OCI-LY3 (cell line): ENCODE data around the gene RCHY1.
A peak's percentile ranks its signal among the peaks of the same experiment; 100 is the strongest.
"Not testable (repeated sequence)": the region's sequence is repeated elsewhere in the genome, so short reads cannot be mapped to it uniquely, and the experiment has no call there.

ENCODE experiments used
- H2AFZ ChIP-seq: fragments of 200-600, 300-600 bp; shearing (Covaris generic); 2 replicates; pipeline ENCODE4 v1.6.0; 2014; ENCODE audit warnings: antibody characterized with exemption, low read depth, low read length
- H3K27ac ChIP-seq: fragments of 200-600, 300-600 bp; sonication (generic); 2 replicates; pipeline ENCODE4 v1.5.1; 2014; ENCODE audit warnings: mild to moderate bottlenecking, low read length, moderate library complexity, mixed read lengths
- H3K27me3 ChIP-seq: fragments of 200-600, 300-600 bp; sonication (generic); 2 replicates; pipeline ENCODE4 v1.6.1; 2014; ENCODE audit warnings: low read depth, low read length, mixed read lengths
- H3K36me3 ChIP-seq: fragments of 200-600, 300-600 bp; sonication (generic); replicated peaks from 2 replicates; pipeline ENCODE3; 2014; ENCODE audit warnings: low read depth, low read length, mixed read lengths
- H3K4me1 ChIP-seq: fragments of 300-600, 200-600 bp; sonication (generic); 2 replicates; pipeline ENCODE4 v1.6.1; 2014; ENCODE audit warnings: low read length, mixed read lengths
- H3K4me2 ChIP-seq: fragments of 200-600, 300-600 bp; sonication (generic); 2 replicates; pipeline ENCODE4 v1.6.1; 2014; ENCODE audit warnings: low read length, mixed read lengths
- H3K4me3 ChIP-seq: fragments of 300-600, 200-600 bp; sonication (generic); 2 replicates; pipeline ENCODE4 v1.5.1; 2014; ENCODE audit warnings: antibody characterized with exemption, mild to moderate bottlenecking, low read length, moderate library complexity
- H3K79me2 ChIP-seq: fragments of 300-600, 200-600 bp; shearing (Covaris generic); 2 replicates; pipeline ENCODE4 v1.6.1; 2014; ENCODE audit warnings: mild to moderate bottlenecking, low read length, mixed read lengths
- H3K9ac ChIP-seq: fragments of 300-600, 200-600 bp; shearing (Covaris generic); 2 replicates; pipeline ENCODE4 v1.6.0; 2014; ENCODE audit warnings: mild to moderate bottlenecking, low read length, moderate library complexity
- H3K9me3 ChIP-seq: fragments of 200-600, 300-600 bp; shearing (Covaris generic); 2 replicates; pipeline ENCODE4 v1.6.1; 2014; ENCODE audit warnings: low read length, mixed read lengths; ENCODE audit not compliant: insufficient read depth
- H4K20me1 ChIP-seq: fragments of 200-600, 300-600 bp; sonication (generic); 2 replicates; pipeline ENCODE4 v1.6.1; 2016; ENCODE audit warnings: low read length, mixed read lengths; ENCODE audit not compliant: insufficient read depth
- CTCF ChIP-seq: fragments of 200-600, 300-600 bp; sonication (generic); IDR thresholded peaks from 2 replicates; pipeline ENCODE4 v1.5.1; 2014; ENCODE audit warnings: antibody characterized with exemption, low read length, low read depth
- EZH2phosphoT487 ChIP-seq: fragments of 200-600 bp; shearing (Covaris generic); IDR thresholded peaks from 2 replicates; pipeline ENCODE4 v1.6.1; 2018; ENCODE audit warnings: antibody characterized with exemption, mixed run types, low read depth

The RCHY1 gene

DNA sequence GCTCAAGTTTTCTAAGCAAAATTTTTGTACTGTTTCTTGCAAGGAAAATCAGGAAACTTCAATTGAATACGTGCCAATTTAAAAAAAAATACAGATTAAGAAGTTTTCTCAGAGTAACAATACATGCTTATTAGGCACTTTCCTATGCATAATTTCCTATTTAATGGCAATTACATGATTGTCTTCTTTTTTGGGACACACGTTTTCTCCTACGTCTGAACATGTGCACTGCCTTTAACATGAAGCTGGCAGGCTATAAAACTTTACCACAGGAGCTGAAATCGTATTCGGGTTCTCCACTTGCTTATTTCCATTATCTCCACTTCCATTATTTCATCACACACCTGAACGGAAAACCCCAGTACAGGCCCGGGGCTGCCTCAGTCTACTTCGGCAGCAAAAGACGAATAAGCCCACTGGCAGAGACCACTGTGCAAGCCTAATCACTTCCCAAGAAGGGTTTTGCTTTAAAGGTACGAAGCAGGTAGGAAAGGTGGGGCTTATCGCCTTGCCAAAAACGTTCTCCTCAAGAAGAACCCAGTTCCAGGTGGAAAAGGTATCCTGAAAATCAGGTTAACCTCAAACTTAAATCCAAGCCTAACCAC lies 575 bp downstream of the RCHY1 start:
- peak overlapping the region; percentile 81 for H3K4me2 ChIP-seq
- H3K27ac ChIP-seq = peak overlapping the region; percentile 92
- no peaks in the 10 kb centered on the region for H3K27me3 ChIP-seq
- H2AFZ ChIP-seq = peak overlapping the region; percentile 51; the same call in 1 of the 2 replicates
- TF ChIP-seq CTCF (no peak), EZH2phosphoT487 (no peak)
- H3K4me1 ChIP-seq = peaks cover 36% of the 10 kb centered on the region
- peak overlapping the region; percentile 92 for H3K4me3 ChIP-seq
- H3K9me3 ChIP-seq = no peaks in the 10 kb centered on the region
- H3K36me3 ChIP-seq = peaks cover 10% of the 10 kb centered on the region
- H3K79me2 ChIP-seq = peaks cover 56% of the 10 kb centered on the region
- H3K9ac ChIP-seq = peak overlapping the region; percentile 96
- H4K20me1 ChIP-seq = no peaks in the 10 kb centered on the region

GRCh38 chr4:75512386-75513211 lies 1.6 kb downstream of the RCHY1 start:
- Histone ChIP-seq H3K79me2 (peaks cover 56% of the 10 kb centered on the region), H3K4me1 (peaks cover 36% of the 10 kb centered on the region), H3K4me3 (peak overlapping the region; percentile 92), H2AFZ (no peak overlapping the region), H3K4me2 (peak overlapping the region; percentile 81), H3K9ac (no peak overlapping the region), H3K36me3 (peaks cover 5% of the 10 kb centered on the region), H4K20me1 (no peaks in the 10 kb centered on the region), H3K9me3 (no peaks in the 10 kb centered on the region), H3K27ac (no peak overlapping the region), H3K27me3 (no peaks in the 10 kb centered on the region)
- no peak for TF ChIP-seq EZH2phosphoT487
- TF ChIP-seq CTCF = no peak

DNA sequence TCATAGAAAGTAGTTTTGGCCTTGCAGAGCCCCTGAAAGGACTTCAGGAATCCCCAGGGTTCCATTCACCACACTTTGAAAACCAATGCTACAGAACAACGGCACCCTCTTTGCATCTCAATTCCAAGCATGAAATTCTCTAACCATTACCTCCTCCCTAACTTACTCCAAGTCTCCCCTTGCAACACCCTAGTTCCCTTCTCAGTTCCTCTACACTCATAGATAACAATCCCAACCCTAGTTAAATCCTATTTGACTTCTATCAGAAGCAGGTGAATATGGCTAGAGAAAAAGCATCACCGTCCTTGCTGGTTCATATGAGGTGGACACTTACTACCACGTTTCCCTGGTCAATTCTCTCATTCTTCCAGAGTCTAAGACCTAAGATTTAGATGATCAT lies 2.4 kb downstream of the RCHY1 start:
- Histone ChIP-seq H3K79me2 (peaks cover 56% of the 10 kb centered on the region), H4K20me1 (no peaks in the 10 kb centered on the region), H3K27me3 (no peaks in the 10 kb centered on the region), H3K36me3 (peaks cover under 1% of the 10 kb centered on the region), H3K9ac (no peak overlapping the region), H3K9me3 (no peaks in the 10 kb centered on the region), H3K4me1 (peaks cover 36% of the 10 kb centered on the region), H3K4me3 (no peak overlapping the region), H3K4me2 (0 out of 2 replicates have a peak overlapping the region, but pooled peaks have one; percentile 2), H2AFZ (no peak overlapping the region), H3K27ac (no peak overlapping the region)
- TF ChIP-seq CTCF (no peak), EZH2phosphoT487 (no peak)

GRCh38 chr4:75509592-75509991 lies 4.6 kb downstream of the RCHY1 start:
- H3K4me2 ChIP-seq = not testable (repeated sequence)

More at GRCh38 chr4:75509592-75509991, 4.6 kb downstream of the RCHY1 start:
- H3K9me3 ChIP-seq, H4K20me1 ChIP-seq, H3K27ac ChIP-seq, H3K9ac ChIP-seq, H3K36me3 ChIP-seq, H3K4me3 ChIP-seq, H3K27me3 ChIP-seq, H2AFZ ChIP-seq: not testable (repeated sequence)
- H3K79me2 ChIP-seq = peaks cover 48% of the 10 kb centered on the region
- peaks cover 26% of the 10 kb centered on the region for H3K4me1 ChIP-seq
